Measurements from ENCODE around the gene COL25A1. TPM values are rescaled to one million over a fixed set of nuclear protein-coding genes. Genes with fewer than 3 reads are reported as not detected.

Gene COL25A1
- total RNA-seq, 1 experiment from 2014 or later: not detected

- Histone ChIP-seq H4K20me1 (ENCODE audit: insufficient read depth) (no peaks in the 10 kb centered on the region), H3K4me1 (ENCODE audit: control insufficient read depth in 1 of 2, insufficient read depth in 2 of 2, low read length in 2 of 2) (no peaks in the 10 kb centered on the region), H3K9me3 (ENCODE audit: control insufficient read depth in 1 of 2, insufficient read depth in 1 of 2, low read depth in 1 of 2, low read length in 2 of 2) (no peaks in the 10 kb centered on the region), H3K9ac (ENCODE audit: low read length) (no peak overlapping the region), H3K4me3 (replicated peaks in 1 of 2; ENCODE audit: low read depth in 1 of 2, low read length in 2 of 2) (no peak overlapping the region), H3K79me2 (ENCODE audit: insufficient read depth, low read length) (no peaks in the 10 kb centered on the region), H2AFZ (ENCODE audit: low read depth, low read length, poor library complexity, severe bottlenecking) (no peak overlapping the region), H3K27ac (ENCODE audit: low read depth, low read length) (no peak overlapping the region), H3K27me3 (ENCODE audit: insufficient read depth, low read length) (peaks cover 58% of the 10 kb centered on the region), H3K36me3 (ENCODE audit: control insufficient read depth in 1 of 2, insufficient read depth in 2 of 2, low read length in 2 of 2) (no peaks in the 10 kb centered on the region), H3K4me2 (ENCODE audit: low read length) (no peak overlapping the region), H3K9me2 (ENCODE audit: insufficient read depth) (no peaks in the 10 kb centered on the region)
- RAD21 ChIA-PET (ENCODE audit: low non-redundant PET in 1 of 2, low total read pairs in 2 of 2, uncharacterized antibody in 2 of 2, unreplicated experiment in 2 of 2): no interaction called here
- no peak for DNase-seq (ENCODE audit: low read depth, low spot score)
- POLR2A ChIA-PET: no interaction called here
- no TSS peak for BruUV-seq (replicated peaks)
- no peak for ATAC-seq
- no peak for TF ChIP-seq TCF7L2 (IDR thresholded peaks at IDR 0.05; ENCODE audit: borderline replicate concordance, extremely low read depth, insufficient read depth, insufficient read length)
- CTCF ChIA-PET: no interaction called here
- intact Hi-C loops (cut with micrococcal nuclease): no loop called here
Measured at GRCh38 chr4:108931926-108932325, 370.5 kb downstream of the COL25A1 start.

- RAD21 ChIA-PET (ENCODE audit: low non-redundant PET in 1 of 2, low total read pairs in 2 of 2, uncharacterized antibody in 2 of 2, unreplicated experiment in 2 of 2): no interaction called here
- Histone ChIP-seq H3K4me3 (replicated peaks in 1 of 2; ENCODE audit: low read depth in 1 of 2, low read length in 2 of 2) (no peak overlapping the region), H3K27ac (ENCODE audit: low read depth, low read length) (no peak overlapping the region), H3K79me2 (ENCODE audit: insufficient read depth, low read length) (no peaks in the 10 kb centered on the region), H3K9me3 (ENCODE audit: control insufficient read depth in 1 of 2, insufficient read depth in 1 of 2, low read depth in 1 of 2, low read length in 2 of 2) (no peaks in the 10 kb centered on the region), H4K20me1 (ENCODE audit: insufficient read depth) (no peaks in the 10 kb centered on the region), H3K27me3 (ENCODE audit: insufficient read depth, low read length) (peaks cover 52% of the 10 kb centered on the region), H3K4me2 (ENCODE audit: low read length) (no peak overlapping the region), H3K36me3 (ENCODE audit: control insufficient read depth in 1 of 2, insufficient read depth in 2 of 2, low read length in 2 of 2) (no peaks in the 10 kb centered on the region), H3K9ac (ENCODE audit: low read length) (no peak overlapping the region), H3K4me1 (ENCODE audit: control insufficient read depth in 1 of 2, insufficient read depth in 2 of 2, low read length in 2 of 2) (no peaks in the 10 kb centered on the region), H2AFZ (ENCODE audit: low read depth, low read length, poor library complexity, severe bottlenecking) (no peak overlapping the region), H3K9me2 (ENCODE audit: insufficient read depth) (no peaks in the 10 kb centered on the region)
- no peak for DNase-seq (ENCODE audit: low read depth, low spot score)
- POLR2A ChIA-PET: no interaction called here
- BruUV-seq (replicated peaks): no TSS peak
- CTCF ChIA-PET: no interaction called here
- intact Hi-C loops (cut with micrococcal nuclease): no loop called here
- TF ChIP-seq YY1 (IDR thresholded peaks at IDR 0.05; ENCODE audit: extremely low read depth, insufficient replicate concordance, low read depth, low read length): no peak
- TF ChIP-seq TCF7L2 (IDR thresholded peaks at IDR 0.05; ENCODE audit: borderline replicate concordance, extremely low read depth, insufficient read depth, insufficient read length): no peak
- no peak for TF ChIP-seq ELF1 (IDR thresholded peaks at IDR 0.05; ENCODE audit: borderline replicate concordance, low read depth)
- no peak for TF ChIP-seq MAX (IDR thresholded peaks at IDR 0.05)
- TF ChIP-seq EZH2phosphoT487 (IDR thresholded peaks at IDR 0.05; ENCODE audit: borderline replicate concordance): no peak
- no peak for TF ChIP-seq EZH2 (IDR thresholded peaks at IDR 0.05)
- TF ChIP-seq ZFX (IDR thresholded peaks at IDR 0.05): no peak
- no peak for TF ChIP-seq POLR2AphosphoS5 (IDR thresholded peaks at IDR 0.05; ENCODE audit: low read depth, low read length)
- TF ChIP-seq REST (IDR thresholded peaks at IDR 0.05; ENCODE audit: low read depth): no peak
- TF ChIP-seq, protein P1, sequence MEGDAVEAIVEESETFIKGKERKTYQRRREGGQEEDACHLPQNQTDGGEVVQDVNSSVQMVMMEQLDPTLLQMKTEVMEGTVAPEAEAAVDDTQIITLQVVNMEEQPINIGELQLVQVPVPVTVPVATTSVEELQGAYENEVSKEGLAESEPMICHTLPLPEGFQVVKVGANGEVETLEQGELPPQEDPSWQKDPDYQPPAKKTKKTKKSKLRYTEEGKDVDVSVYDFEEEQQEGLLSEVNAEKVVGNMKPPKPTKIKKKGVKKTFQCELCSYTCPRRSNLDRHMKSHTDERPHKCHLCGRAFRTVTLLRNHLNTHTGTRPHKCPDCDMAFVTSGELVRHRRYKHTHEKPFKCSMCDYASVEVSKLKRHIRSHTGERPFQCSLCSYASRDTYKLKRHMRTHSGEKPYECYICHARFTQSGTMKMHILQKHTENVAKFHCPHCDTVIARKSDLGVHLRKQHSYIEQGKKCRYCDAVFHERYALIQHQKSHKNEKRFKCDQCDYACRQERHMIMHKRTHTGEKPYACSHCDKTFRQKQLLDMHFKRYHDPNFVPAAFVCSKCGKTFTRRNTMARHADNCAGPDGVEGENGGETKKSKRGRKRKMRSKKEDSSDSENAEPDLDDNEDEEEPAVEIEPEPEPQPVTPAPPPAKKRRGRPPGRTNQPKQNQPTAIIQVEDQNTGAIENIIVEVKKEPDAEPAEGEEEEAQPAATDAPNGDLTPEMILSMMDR (IDR thresholded peaks at IDR 0.05 in 2 of 3, conservative IDR thresholded peaks at IDR 0.05 in 1 of 3; ENCODE audit: borderline replicate concordance in 1 of 3, insufficient read depth in 1 of 3, low read depth in 2 of 3, low read length in 2 of 3): no peak
- TF ChIP-seq EGR1 (IDR thresholded peaks at IDR 0.05; ENCODE audit: low read depth): no peak
- TF ChIP-seq RAD21 (IDR thresholded peaks at IDR 0.05; ENCODE audit: low read depth): no peak
- TF ChIP-seq SIN3A (IDR thresholded peaks at IDR 0.05; ENCODE audit: low read depth): no peak
- TF ChIP-seq CBX3 (IDR thresholded peaks at IDR 0.05; ENCODE audit: low read depth): no peak
- TF ChIP-seq JUND (IDR thresholded peaks at IDR 0.05): no peak
- no peak for TF ChIP-seq POLR2A (IDR thresholded peaks at IDR 0.05; ENCODE audit: borderline replicate concordance, extremely low read depth, insufficient read depth, insufficient read length)
- no peak for TF ChIP-seq SP1 (IDR thresholded peaks at IDR 0.05; ENCODE audit: low read depth)
- no peak for TF ChIP-seq ZNF274 (IDR thresholded peaks at IDR 0.05; ENCODE audit: low read depth, low read length)
- no peak for ATAC-seq
Measured at GRCh38 chr4:108930186-108930585, 372.3 kb downstream of the COL25A1 start.
